ENCODE results near the gene CGNL1. TPM values are rescaled to one million over a fixed set of nuclear protein-coding genes. Genes with fewer than 3 reads are reported as not detected.

Gene CGNL1
- total RNA-seq, 1 experiment from 2014 or later = 0.31 TPM

DNA sequence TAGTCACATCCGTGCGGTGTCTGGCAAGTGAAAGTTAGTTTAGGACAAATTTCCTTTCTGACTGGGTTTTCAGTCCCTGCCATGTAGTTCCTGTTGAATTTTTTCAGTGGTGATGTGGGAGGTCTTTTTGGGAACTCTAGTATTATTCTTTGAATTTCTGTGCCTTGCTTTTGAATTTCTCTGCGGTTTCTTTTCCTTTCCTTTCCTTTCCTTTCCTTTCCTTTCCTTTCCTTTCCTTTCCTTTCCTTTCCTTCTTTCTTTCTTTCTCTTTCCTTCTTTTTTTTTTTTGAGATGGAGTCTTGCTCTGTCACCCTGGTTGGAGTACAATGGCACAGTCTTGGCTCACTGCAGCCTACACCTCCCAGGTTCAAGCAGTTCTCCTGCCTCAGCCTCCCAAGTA, 88.2 kb downstream of the CGNL1 start:
- H2AFZ ChIP-seq = no peak overlapping the region
- H3K9me2 ChIP-seq (ENCODE audit: insufficient read depth) = no peaks in the 10 kb centered on the region
- no peak overlapping the region for H3K4me3 ChIP-seq
- ChIA-PET CTCF (no interaction called here), POLR2A (ENCODE audit: unreplicated experiment) (no interaction called here)
- H3K4me1 ChIP-seq (replicated peaks; ENCODE audit: insufficient read depth) = peaks cover 21% of the 10 kb centered on the region
- no peaks in the 10 kb centered on the region for H3K79me2 ChIP-seq (ENCODE audit: low read depth)
- no peaks in the 10 kb centered on the region for H3K27me3 ChIP-seq (ENCODE audit: insufficient read depth, low read depth)
- H3K27ac ChIP-seq = no peak overlapping the region
- intact Hi-C loops (cut with micrococcal nuclease; ENCODE audit: unreplicated experiment) = no loop called here
- BruUV-seq (replicated peaks) = no TSS peak
- H3F3A ChIP-seq (ENCODE audit: insufficient read depth, low read depth) = peaks cover 6% of the 10 kb centered on the region; the same call in 1 of the 2 replicates
- TF ChIP-seq EZH2 (IDR thresholded peaks at IDR 0.05; ENCODE audit: low read depth) = no peak
- TF ChIP-seq, protein P1, sequence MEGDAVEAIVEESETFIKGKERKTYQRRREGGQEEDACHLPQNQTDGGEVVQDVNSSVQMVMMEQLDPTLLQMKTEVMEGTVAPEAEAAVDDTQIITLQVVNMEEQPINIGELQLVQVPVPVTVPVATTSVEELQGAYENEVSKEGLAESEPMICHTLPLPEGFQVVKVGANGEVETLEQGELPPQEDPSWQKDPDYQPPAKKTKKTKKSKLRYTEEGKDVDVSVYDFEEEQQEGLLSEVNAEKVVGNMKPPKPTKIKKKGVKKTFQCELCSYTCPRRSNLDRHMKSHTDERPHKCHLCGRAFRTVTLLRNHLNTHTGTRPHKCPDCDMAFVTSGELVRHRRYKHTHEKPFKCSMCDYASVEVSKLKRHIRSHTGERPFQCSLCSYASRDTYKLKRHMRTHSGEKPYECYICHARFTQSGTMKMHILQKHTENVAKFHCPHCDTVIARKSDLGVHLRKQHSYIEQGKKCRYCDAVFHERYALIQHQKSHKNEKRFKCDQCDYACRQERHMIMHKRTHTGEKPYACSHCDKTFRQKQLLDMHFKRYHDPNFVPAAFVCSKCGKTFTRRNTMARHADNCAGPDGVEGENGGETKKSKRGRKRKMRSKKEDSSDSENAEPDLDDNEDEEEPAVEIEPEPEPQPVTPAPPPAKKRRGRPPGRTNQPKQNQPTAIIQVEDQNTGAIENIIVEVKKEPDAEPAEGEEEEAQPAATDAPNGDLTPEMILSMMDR (conservative IDR thresholded peaks at IDR 0.05) = no peak
- no peaks in the 10 kb centered on the region for H3K9me3 ChIP-seq (ENCODE audit: insufficient read depth, low read depth)
- no peaks in the 10 kb centered on the region for H3K36me3 ChIP-seq (ENCODE audit: low read depth)
- H4K20me1 ChIP-seq (ENCODE audit: insufficient read depth) = no peaks in the 10 kb centered on the region
- no peak for DNase-seq
- no peak overlapping the region for H3K4me2 ChIP-seq

DNA sequence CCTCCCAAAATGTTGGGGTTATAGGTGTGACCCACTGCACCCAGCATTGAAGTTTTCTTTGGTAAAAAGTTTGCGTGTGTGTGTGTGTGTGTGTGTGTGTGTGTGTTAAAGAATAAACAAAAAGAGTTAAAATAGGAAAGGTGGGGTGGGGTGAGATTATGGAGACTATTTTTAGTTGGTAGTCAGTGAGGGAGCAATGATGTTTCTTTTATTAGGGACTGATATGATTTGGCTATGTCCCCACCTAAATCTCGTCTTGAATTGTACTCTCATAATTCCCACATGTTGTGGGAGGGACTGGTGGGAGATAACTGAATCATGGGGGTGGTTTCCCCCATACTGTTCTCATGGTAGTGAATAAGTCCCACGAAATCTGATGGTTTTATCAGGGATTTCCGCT, 92.2 kb downstream of the CGNL1 start:
- Histone ChIP-seq H3F3A (ENCODE audit: insufficient read depth, low read depth) (no peaks in the 10 kb centered on the region), H3K4me1 (replicated peaks; ENCODE audit: insufficient read depth) (no peaks in the 10 kb centered on the region), H3K4me3 (no peak overlapping the region), H3K4me2 (no peak overlapping the region), H4K20me1 (ENCODE audit: insufficient read depth) (no peaks in the 10 kb centered on the region), H3K27ac (no peak overlapping the region), H3K9me3 (ENCODE audit: insufficient read depth, low read depth) (no peaks in the 10 kb centered on the region), H3K36me3 (ENCODE audit: low read depth) (no peaks in the 10 kb centered on the region), H3K27me3 (ENCODE audit: insufficient read depth, low read depth) (no peaks in the 10 kb centered on the region), H2AFZ (no peak overlapping the region), H3K9me2 (ENCODE audit: insufficient read depth) (no peaks in the 10 kb centered on the region), H3K79me2 (ENCODE audit: low read depth) (no peaks in the 10 kb centered on the region)
- ChIA-PET POLR2A (ENCODE audit: unreplicated experiment) (no interaction called here), CTCF (no interaction called here)
- intact Hi-C loops (cut with micrococcal nuclease; ENCODE audit: unreplicated experiment) = no loop called here
- no TSS peak for BruUV-seq (replicated peaks)
- TF ChIP-seq, protein P1 (conservative IDR thresholded peaks at IDR 0.05) = no peak
- TF ChIP-seq EZH2 (IDR thresholded peaks at IDR 0.05; ENCODE audit: low read depth) = no peak
- no peak for DNase-seq

DNA sequence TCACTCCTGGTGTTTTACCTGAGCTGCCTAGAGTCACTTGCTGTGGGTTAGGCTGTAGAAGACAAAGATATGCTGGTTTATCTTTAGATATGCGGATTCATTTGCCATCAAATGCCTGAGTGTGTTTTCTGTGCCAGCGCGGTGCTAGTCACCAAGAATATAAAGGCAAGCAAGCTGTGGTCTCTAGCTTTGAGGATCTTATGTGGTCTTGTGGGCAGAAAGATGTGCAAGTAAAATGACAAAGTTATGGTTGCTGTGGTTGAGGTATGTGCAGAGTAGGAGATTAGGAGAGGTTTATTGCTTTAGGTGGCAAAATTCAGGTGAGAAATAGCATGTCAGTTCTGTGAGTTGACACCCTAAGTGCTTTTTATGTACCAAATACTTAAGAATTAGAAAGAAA, 94.2 kb downstream of the CGNL1 start:
- Histone ChIP-seq H4K20me1 (ENCODE audit: insufficient read depth) (no peaks in the 10 kb centered on the region), H3K27ac (no peak overlapping the region), H3K4me2 (no peak overlapping the region), H3K79me2 (ENCODE audit: low read depth) (no peaks in the 10 kb centered on the region), H2AFZ (no peak overlapping the region), H3K9me2 (ENCODE audit: insufficient read depth) (no peaks in the 10 kb centered on the region), H3K36me3 (ENCODE audit: low read depth) (no peaks in the 10 kb centered on the region), H3K4me3 (no peak overlapping the region), H3F3A (ENCODE audit: insufficient read depth, low read depth) (0 out of 2 replicates have a peak, but pooled peaks cover 3% of the 10 kb centered on the region), H3K4me1 (replicated peaks; ENCODE audit: insufficient read depth) (0 out of 2 replicates have a peak, but pooled peaks cover 6% of the 10 kb centered on the region), H3K9me3 (ENCODE audit: insufficient read depth, low read depth) (no peaks in the 10 kb centered on the region), H3K27me3 (ENCODE audit: insufficient read depth, low read depth) (no peaks in the 10 kb centered on the region)
- POLR2A ChIA-PET (ENCODE audit: unreplicated experiment) = no interaction called here
- DNase-seq = no peak
- intact Hi-C loops (cut with micrococcal nuclease; ENCODE audit: unreplicated experiment) = no loop called here
- CTCF ChIA-PET = no interaction called here
- TF ChIP-seq, protein P1 (conservative IDR thresholded peaks at IDR 0.05) = no peak
- TF ChIP-seq EZH2 (IDR thresholded peaks at IDR 0.05; ENCODE audit: low read depth) = no peak
- no TSS peak for BruUV-seq (replicated peaks)
